ENCODE data around the gene RNF144A. TPM values are rescaled to one million over a fixed set of nuclear protein-coding genes. Genes with fewer than 3 reads are reported as not detected.
"Not testable (repeated sequence)": the region's sequence is repeated elsewhere in the genome, so short reads cannot be mapped to it uniquely, and the experiment has no call there.

RNF144A gene
- total RNA-seq, 3 donors from 2014 or later (not counting 1 experiment from before 2014, with no cell fraction given), result 17.3 to 36.7 (median 19.0) TPM

DNA sequence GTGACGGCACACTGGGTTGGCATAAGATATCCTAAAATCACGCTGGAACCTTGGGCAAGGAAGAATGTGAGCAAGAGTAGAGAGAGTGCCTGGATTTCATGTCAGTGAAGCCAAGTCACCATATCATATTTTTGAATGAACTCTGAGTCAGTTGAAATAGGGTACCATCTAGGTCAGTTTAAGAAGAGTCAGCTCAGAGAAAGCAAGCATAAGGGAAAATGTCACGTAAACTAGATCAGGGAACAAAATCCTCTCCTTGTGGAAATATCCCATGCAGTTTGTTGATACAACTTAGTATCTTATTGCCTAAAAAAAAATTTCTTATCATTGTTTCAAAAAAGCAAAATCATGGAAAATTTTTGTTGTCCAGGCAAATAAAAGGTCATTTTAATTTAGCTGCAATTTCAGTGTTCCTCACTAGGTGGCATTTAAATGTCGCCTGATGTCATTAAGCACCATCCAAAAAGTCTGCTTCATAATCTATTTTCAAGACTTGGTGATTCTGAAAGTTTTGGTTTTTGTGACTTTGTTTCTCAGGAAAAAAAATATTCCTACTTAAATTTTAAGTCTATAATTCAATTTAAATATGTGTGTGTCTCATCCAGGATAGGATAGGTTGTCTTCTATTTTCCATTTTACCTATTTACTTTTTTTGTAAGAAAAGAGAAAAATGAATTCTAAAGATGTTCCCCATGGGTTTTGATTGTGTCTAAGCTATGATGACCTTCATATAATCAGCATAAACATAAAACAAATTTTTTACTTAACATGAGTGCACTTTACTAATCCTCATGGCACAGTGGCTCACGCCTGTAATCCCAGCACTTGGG lies 20.1 kb upstream of the RNF144A start:
- H3K27ac Mint-ChIP-seq, result no peak overlapping the region
- WGBS (ENCODE audit: insufficient coverage), result 75% methylated on average over 5 of the region's 5 CpGs
- H3K9me3 Mint-ChIP-seq, result peaks cover 2 to 6% of the 10 kb centered on the region in 2 donors
- Histone ChIP-seq H3K27ac (ENCODE audit: low read length) (no peak overlapping the region), H3K4me1 (ENCODE audit: control insufficient read depth, insufficient read depth, low read length) (no peaks in the 10 kb centered on the region), H3K4me3 (ENCODE audit: low read length) (no peak overlapping the region), H3K27me3 (ENCODE audit: control insufficient read depth, insufficient read depth, low read length) (no peaks in the 10 kb centered on the region), H3K9me3 (ENCODE audit: control insufficient read depth, insufficient read depth, low read length) (no peaks in the 10 kb centered on the region), H3K36me3 (ENCODE audit: control insufficient read depth, insufficient read depth, low read length) (no peaks in the 10 kb centered on the region)
- intact Hi-C loops (cut with micrococcal nuclease), result loop anchor here (1.0 kb wide), 1 partner anchor 147 kb away; no protein-coding TSS in a partner anchor
- H3K4me3 Mint-ChIP-seq, result no peak overlapping the region
- H3K36me3 Mint-ChIP-seq, result peaks cover 7% of the 10 kb centered on the region
- H3K27me3 Mint-ChIP-seq (ENCODE audit: low read depth in 2 of 2), result no peaks in the 10 kb centered on the region
- DNase-seq (peak in 1 of 2 donors; percentile 74), ATAC-seq (peak in 2 of 3 donors; percentile 63 to 64)
- TF ChIP-seq, protein P1, sequence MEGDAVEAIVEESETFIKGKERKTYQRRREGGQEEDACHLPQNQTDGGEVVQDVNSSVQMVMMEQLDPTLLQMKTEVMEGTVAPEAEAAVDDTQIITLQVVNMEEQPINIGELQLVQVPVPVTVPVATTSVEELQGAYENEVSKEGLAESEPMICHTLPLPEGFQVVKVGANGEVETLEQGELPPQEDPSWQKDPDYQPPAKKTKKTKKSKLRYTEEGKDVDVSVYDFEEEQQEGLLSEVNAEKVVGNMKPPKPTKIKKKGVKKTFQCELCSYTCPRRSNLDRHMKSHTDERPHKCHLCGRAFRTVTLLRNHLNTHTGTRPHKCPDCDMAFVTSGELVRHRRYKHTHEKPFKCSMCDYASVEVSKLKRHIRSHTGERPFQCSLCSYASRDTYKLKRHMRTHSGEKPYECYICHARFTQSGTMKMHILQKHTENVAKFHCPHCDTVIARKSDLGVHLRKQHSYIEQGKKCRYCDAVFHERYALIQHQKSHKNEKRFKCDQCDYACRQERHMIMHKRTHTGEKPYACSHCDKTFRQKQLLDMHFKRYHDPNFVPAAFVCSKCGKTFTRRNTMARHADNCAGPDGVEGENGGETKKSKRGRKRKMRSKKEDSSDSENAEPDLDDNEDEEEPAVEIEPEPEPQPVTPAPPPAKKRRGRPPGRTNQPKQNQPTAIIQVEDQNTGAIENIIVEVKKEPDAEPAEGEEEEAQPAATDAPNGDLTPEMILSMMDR (IDR thresholded peaks at IDR 0.05), result peak; percentile 75
- peaks cover 4 to 5% of the 10 kb centered on the region in 2 donors for H3K4me1 Mint-ChIP-seq

DNA sequence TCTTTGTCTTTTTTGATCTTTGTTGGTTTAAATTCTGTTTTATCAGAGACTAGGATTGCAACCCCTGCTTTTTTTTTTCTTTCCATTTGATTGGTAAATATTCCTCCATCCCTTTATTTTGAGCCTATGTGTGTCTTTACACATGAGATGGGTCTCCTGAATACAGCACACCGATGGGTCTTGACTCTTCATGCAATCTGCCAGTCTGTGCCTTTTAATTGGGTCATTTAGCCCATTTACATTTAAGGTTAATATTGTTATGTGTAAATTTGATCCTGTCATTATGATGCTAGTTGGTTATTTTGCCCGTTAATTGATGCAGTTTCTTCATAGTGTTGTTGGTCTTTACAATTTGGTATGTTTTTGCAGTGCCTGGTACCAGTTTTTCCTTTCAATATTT lies 14.6 kb upstream of the RNF144A start:
- H3K4me1 Mint-ChIP-seq, result peaks cover 20 to 32% of the 10 kb centered on the region in 2 donors
- DNase-seq; H3K9me3 Mint-ChIP-seq; H3K36me3 ChIP-seq (ENCODE audit: control insufficient read depth, insufficient read depth, low read length); H3K27me3 ChIP-seq (ENCODE audit: control insufficient read depth, insufficient read depth, low read length); H3K27me3 Mint-ChIP-seq (ENCODE audit: low read depth in 2 of 2); ATAC-seq; H3K27ac Mint-ChIP-seq; H3K4me3 Mint-ChIP-seq; H3K4me3 ChIP-seq (ENCODE audit: low read length); H3K27ac ChIP-seq (ENCODE audit: low read length); H3K9me3 ChIP-seq (ENCODE audit: control insufficient read depth, insufficient read depth, low read length); H3K4me1 ChIP-seq (ENCODE audit: control insufficient read depth, insufficient read depth, low read length); intact Hi-C loops (cut with micrococcal nuclease): not testable (repeated sequence)
- peaks cover 23% of the 10 kb centered on the region for H3K36me3 Mint-ChIP-seq
- 100% methylated on average over 2 of the region's 2 CpGs for WGBS (ENCODE audit: insufficient coverage)

DNA sequence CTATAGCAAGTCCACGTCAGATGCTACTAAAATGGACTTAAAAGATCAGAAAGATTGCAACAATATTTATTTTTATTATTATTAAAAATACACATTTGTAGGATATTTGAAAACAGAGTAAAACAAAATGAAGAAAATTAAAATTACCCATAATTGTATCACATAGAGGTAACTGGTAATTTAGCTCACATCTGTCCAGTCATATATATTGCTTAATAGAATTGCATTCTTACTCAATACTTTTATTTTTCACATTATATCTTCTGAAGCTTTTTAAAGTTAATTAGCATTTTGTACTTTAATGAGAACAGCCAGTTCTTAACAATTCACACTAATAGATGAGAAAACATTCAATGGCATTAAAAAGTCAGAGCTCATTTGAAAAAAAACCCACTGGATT lies 11.5 kb upstream of the RNF144A start:
- no peak overlapping the region for H3K27ac ChIP-seq (ENCODE audit: low read length)
- intact Hi-C loops (cut with micrococcal nuclease), result no loop called here
- H3K27me3 ChIP-seq (ENCODE audit: control insufficient read depth, insufficient read depth, low read length), result no peaks in the 10 kb centered on the region
- Mint-ChIP-seq H3K4me1 (peaks cover 51 to 63% of the 10 kb centered on the region in 2 donors), H3K36me3 (peaks cover 23% of the 10 kb centered on the region), H3K4me3 (no peak overlapping the region), H3K9me3 (peaks cover 3 to 7% of the 10 kb centered on the region in 2 donors), H3K27me3 (ENCODE audit: low read depth in 2 of 2) (peaks cover 0 to 2% of the 10 kb centered on the region in 2 donors), H3K27ac (peak overlapping the region in 1 of 2 donors; percentile 39)
- H3K4me3 ChIP-seq (ENCODE audit: low read length), result no peak overlapping the region
- no peaks in the 10 kb centered on the region for H3K36me3 ChIP-seq (ENCODE audit: control insufficient read depth, insufficient read depth, low read length)
- TF ChIP-seq, protein P1 (IDR thresholded peaks at IDR 0.05), result no peak
- no peak for DNase-seq
- WGBS (ENCODE audit: insufficient coverage), result no CpG with 5 or more reads among the region's 1 CpG
- H3K4me1 ChIP-seq (ENCODE audit: control insufficient read depth, insufficient read depth, low read length), result peaks cover 16% of the 10 kb centered on the region
- ATAC-seq, result no peak
- H3K9me3 ChIP-seq (ENCODE audit: control insufficient read depth, insufficient read depth, low read length), result no peaks in the 10 kb centered on the region

DNA sequence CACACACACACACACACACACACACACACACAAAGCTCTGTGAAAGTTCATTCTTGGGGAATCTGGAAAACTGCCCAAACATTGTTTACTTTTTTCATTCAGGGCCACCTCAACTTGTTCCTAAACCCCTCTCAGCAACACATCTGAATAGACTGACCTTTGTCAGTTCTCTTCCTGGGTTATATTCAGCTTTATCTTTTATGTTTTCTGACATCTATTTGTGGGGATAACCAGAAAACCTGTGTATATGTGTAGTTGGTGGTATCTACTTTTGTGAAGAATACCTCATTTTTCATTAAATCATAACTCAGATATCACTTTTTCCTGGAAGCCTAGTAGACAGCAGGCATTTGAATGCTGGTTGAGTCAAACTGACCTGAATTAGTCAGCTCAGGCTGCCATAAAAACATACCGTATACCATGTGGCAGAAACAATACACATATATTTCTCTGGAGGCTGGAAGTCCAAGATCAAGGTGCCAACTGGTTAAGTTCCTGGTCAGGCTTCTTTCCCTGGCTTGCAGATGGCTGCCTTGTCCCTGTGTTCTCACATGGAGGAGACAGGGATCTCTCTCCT lies 11.0 kb upstream of the RNF144A start:
- H3K4me1 ChIP-seq (ENCODE audit: control insufficient read depth, insufficient read depth, low read length), result peaks cover 22% of the 10 kb centered on the region
- H3K4me1 Mint-ChIP-seq, result peaks cover 57 to 68% of the 10 kb centered on the region in 2 donors

More for the DNA sequence above, 11.0 kb upstream of the RNF144A start:
- H3K4me3 ChIP-seq (ENCODE audit: low read length), result no peak overlapping the region
- Mint-ChIP-seq H3K27ac (peak overlapping the region in 1 of 2 donors; percentile 39), H3K27me3 (ENCODE audit: low read depth in 2 of 2) (peaks cover 0 to 2% of the 10 kb centered on the region in 2 donors), H3K9me3 (peaks cover 3 to 7% of the 10 kb centered on the region in 2 donors), H3K36me3 (peaks cover 23% of the 10 kb centered on the region), H3K4me3 (no peak overlapping the region)
- DNase-seq, result no peak
- TF ChIP-seq, protein P1 (IDR thresholded peaks at IDR 0.05), result no peak
- H3K9me3 ChIP-seq (ENCODE audit: control insufficient read depth, insufficient read depth, low read length), result no peaks in the 10 kb centered on the region
- ATAC-seq, result no peak
- H3K36me3 ChIP-seq (ENCODE audit: control insufficient read depth, insufficient read depth, low read length), result no peaks in the 10 kb centered on the region
- H3K27ac ChIP-seq (ENCODE audit: low read length), result no peak overlapping the region
- intact Hi-C loops (cut with micrococcal nuclease), result no loop called here
- no peaks in the 10 kb centered on the region for H3K27me3 ChIP-seq (ENCODE audit: control insufficient read depth, insufficient read depth, low read length)
- 63% methylated on average over 1 of the region's 1 CpG for WGBS (ENCODE audit: insufficient coverage)

Measured in natural killer cell (primary cell).